ENCODE measurements around the gene SMIM44. TPM values are rescaled to one million over a fixed set of nuclear protein-coding genes. Genes with fewer than 3 reads are reported as not detected.

SMIM44 gene
- total RNA-seq, 1 donor from 2014 or later, result not detected

- Histone ChIP-seq H3K27ac (peak overlapping the region; percentile 42), H3K9me3 (no peaks in the 10 kb centered on the region), H3K4me1 (peaks cover 14% of the 10 kb centered on the region), H3K36me3 (peaks cover 73% of the 10 kb centered on the region), H3K4me3 (no peak overlapping the region), H3K27me3 (no peaks in the 10 kb centered on the region)
- no peak for DNase-seq
- no peak for TF ChIP-seq CTCF (IDR thresholded peaks at IDR 0.05)
- peak; percentile 61 for ATAC-seq
- intact Hi-C loops (cut with DNase I), result no loop called here
Measured at GRCh38 chr19:3443840-3444694, 39.2 kb downstream of the SMIM44 start.

GRCh38 chr19:3442487-3443071 is 40.7 kb downstream of the SMIM44 start:
- no peak for ATAC-seq
- Histone ChIP-seq H3K27me3 (no peaks in the 10 kb centered on the region), H3K27ac (no peak overlapping the region), H3K9me3 (no peaks in the 10 kb centered on the region), H3K4me1 (peaks cover 14% of the 10 kb centered on the region), H3K36me3 (peaks cover 70% of the 10 kb centered on the region), H3K4me3 (no peak overlapping the region)
- intact Hi-C loops (cut with DNase I), result no loop called here
- TF ChIP-seq CTCF (IDR thresholded peaks at IDR 0.05), result no peak
- DNase-seq, result no peak

DNA sequence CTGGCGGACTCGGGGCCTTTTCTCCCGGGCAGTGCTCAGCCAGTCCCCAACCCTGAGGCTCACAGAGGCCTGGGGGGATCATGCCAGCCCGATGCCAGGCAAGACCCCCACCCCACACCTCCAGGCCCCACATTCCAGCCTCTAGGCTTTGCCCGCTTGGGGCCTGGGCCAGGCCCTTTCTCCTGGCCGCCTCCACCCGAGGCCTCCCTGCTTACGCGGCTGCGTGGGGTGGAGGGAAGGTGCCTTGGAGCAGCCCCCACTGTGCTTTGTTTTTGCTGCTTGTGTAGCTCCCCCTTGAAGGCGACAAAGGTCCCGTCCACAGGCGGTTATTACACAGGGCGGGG is 41.3 kb downstream of the SMIM44 start:
- no peak for TF ChIP-seq CTCF (IDR thresholded peaks at IDR 0.05)

GRCh38 chr19:3441089-3441985 is 41.9 kb downstream of the SMIM44 start:
- Histone ChIP-seq H3K27ac (peak overlapping the region; percentile 2), H3K36me3 (peaks cover 72% of the 10 kb centered on the region), H3K4me1 (peaks cover 14% of the 10 kb centered on the region), H3K27me3 (no peaks in the 10 kb centered on the region), H3K9me3 (no peaks in the 10 kb centered on the region), H3K4me3 (no peak overlapping the region)
- intact Hi-C loops (cut with DNase I), result no loop called here
- no peak for DNase-seq
- TF ChIP-seq CTCF (IDR thresholded peaks at IDR 0.05), result no peak
- ATAC-seq, result no peak

More for the DNA sequence above, 41.3 kb downstream of the SMIM44 start:
- H3K27me3 ChIP-seq, result no peaks in the 10 kb centered on the region
- peaks cover 72% of the 10 kb centered on the region for H3K36me3 ChIP-seq
- no peak overlapping the region for H3K27ac ChIP-seq
- no peak for ATAC-seq
- no peak for DNase-seq
- no peaks in the 10 kb centered on the region for H3K9me3 ChIP-seq
- peaks cover 14% of the 10 kb centered on the region for H3K4me1 ChIP-seq
- no peak overlapping the region for H3K4me3 ChIP-seq
- intact Hi-C loops (cut with DNase I), result no loop called here

DNA sequence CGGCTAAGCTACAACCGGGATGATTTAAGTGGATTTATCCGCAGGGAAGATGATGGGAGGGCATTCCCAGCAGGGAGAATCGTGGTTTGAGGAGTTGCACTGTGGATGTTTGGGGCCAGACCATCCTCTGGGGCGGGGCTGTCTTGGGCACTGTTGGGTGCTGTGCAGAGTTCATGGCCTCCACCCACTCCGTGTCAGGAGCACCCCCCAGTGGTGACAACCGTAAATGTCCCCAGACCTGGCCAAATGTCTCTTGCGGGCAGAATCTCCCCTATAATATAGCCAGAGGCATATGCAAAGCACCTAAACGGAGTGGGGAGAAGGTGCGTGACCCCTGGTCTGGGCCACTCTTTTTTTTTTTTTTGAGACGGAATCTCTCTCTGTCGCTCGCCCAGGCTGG is 43.2 kb downstream of the SMIM44 start:
- H3K4me1 ChIP-seq, result peaks cover 21% of the 10 kb centered on the region
- no peak for DNase-seq
- no peaks in the 10 kb centered on the region for H3K27me3 ChIP-seq
- peak; percentile 76 for ATAC-seq
- peak; percentile 49 for TF ChIP-seq CTCF (IDR thresholded peaks at IDR 0.05)
- intact Hi-C loops (cut with DNase I), result no loop called here
- no peak overlapping the region for H3K27ac ChIP-seq
- H3K9me3 ChIP-seq, result no peaks in the 10 kb centered on the region
- H3K36me3 ChIP-seq, result peaks cover 61% of the 10 kb centered on the region
- no peak overlapping the region for H3K4me3 ChIP-seq
